Measurements from ENCODE around the gene OR2V1.

DNA sequence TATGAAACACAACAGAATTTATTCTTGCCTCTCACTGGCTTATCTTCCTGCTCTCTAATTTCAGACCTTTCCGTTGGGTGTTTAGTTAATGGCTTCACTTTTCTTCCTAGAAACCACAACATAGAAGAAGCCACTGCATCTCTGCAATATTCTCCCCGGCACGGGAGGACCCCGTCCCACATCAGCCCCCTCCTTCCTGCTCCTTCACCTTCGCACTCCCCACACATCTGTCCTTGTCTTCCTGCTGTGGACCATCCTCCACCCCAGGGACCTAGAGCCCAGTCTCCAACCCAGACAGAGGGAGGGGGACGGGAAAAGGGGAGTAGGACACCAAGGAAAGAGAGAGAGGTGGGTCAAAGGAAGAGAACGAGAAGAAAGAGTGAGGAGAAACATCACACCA lies 1.4 kb downstream of the OR2V1 start:
- TF ChIP-seq, protein P1, sequence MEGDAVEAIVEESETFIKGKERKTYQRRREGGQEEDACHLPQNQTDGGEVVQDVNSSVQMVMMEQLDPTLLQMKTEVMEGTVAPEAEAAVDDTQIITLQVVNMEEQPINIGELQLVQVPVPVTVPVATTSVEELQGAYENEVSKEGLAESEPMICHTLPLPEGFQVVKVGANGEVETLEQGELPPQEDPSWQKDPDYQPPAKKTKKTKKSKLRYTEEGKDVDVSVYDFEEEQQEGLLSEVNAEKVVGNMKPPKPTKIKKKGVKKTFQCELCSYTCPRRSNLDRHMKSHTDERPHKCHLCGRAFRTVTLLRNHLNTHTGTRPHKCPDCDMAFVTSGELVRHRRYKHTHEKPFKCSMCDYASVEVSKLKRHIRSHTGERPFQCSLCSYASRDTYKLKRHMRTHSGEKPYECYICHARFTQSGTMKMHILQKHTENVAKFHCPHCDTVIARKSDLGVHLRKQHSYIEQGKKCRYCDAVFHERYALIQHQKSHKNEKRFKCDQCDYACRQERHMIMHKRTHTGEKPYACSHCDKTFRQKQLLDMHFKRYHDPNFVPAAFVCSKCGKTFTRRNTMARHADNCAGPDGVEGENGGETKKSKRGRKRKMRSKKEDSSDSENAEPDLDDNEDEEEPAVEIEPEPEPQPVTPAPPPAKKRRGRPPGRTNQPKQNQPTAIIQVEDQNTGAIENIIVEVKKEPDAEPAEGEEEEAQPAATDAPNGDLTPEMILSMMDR (IDR thresholded peaks at IDR 0.05; ENCODE audit: insufficient read depth, low read length) = no peak
- TF ChIP-seq POLR2AphosphoS5 (IDR thresholded peaks at IDR 0.05; ENCODE audit: low read depth) (no peak), GABPA (IDR thresholded peaks at IDR 0.05; ENCODE audit: low read depth) (no peak)

Measured in HL-60 (cell line).